ENCODE data around the gene SPR.
A peak's percentile ranks its signal among the peaks of the same experiment; 100 is the strongest.

The SPR gene

DNA sequence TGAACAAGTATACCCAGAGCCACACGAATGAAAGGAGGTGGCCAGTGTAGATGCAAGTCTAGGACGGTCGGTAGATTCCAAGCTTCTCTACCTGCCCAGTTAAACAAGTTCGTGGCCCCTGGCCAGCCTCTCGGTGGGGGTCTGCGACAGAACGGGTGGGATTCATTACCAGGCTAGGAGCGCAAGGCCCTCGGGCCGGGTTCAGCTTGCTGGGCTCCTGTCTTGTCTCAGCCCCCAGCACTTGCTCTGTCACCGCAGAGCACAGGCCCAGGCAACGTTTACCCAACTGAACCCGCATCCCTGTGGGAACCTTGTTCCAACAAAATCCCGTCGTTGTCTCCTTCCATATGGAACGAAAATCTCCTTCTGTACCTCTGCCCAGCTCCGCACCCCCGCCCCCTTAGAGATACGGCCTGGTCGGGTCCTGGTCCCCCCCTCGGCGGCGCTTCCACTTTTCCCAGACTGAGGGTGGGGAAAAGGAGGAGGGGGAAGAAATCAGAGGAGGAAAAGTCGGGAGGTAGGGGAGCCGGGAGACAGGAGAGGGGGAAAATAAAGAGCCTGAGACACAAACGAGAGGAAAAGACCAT, 28.2 kb downstream of the SPR start:
- no peak for DNase-seq (ENCODE audit: low spot score)

GRCh38 chr2:72915907-72916742, 28.9 kb downstream of the SPR start:
- peak; percentile 59 for DNase-seq (ENCODE audit: low spot score)

DNA sequence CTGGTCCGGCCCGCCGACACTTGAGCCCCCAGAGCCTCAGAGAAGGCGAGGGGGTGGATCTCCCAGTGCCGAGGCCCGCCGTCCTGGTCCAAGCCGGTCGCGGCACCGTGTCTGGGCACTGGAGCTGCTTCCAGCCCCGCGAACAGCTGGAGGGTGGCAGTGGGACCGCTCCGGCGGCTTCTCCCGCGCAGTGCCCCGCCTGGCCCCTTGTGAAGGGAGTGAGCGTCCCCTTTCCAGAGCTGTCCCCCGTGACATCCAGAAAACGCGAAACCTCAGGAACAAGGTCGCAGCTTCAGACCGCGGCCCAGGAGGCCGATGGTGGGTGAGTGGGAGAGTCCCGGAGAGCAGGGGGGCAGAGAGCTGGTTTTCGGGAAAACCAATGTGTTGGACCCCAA, 29.5 kb downstream of the SPR start:
- DNase-seq (ENCODE audit: low spot score): no peak

- DNase-seq (ENCODE audit: low spot score): peak; percentile 52
Measured at GRCh38 chr2:72917138-72917876, 30.1 kb downstream of the SPR start, which contains the start of gene EMX1. EMX1 (plus strand) TSS chr2:72917519; CDS start chr2:72917853, 334 bp downstream.

- DNase-seq (ENCODE audit: low spot score): no peak
Measured at GRCh38 chr2:72917877-72918553, 30.8 kb downstream of the SPR start.

DNA sequence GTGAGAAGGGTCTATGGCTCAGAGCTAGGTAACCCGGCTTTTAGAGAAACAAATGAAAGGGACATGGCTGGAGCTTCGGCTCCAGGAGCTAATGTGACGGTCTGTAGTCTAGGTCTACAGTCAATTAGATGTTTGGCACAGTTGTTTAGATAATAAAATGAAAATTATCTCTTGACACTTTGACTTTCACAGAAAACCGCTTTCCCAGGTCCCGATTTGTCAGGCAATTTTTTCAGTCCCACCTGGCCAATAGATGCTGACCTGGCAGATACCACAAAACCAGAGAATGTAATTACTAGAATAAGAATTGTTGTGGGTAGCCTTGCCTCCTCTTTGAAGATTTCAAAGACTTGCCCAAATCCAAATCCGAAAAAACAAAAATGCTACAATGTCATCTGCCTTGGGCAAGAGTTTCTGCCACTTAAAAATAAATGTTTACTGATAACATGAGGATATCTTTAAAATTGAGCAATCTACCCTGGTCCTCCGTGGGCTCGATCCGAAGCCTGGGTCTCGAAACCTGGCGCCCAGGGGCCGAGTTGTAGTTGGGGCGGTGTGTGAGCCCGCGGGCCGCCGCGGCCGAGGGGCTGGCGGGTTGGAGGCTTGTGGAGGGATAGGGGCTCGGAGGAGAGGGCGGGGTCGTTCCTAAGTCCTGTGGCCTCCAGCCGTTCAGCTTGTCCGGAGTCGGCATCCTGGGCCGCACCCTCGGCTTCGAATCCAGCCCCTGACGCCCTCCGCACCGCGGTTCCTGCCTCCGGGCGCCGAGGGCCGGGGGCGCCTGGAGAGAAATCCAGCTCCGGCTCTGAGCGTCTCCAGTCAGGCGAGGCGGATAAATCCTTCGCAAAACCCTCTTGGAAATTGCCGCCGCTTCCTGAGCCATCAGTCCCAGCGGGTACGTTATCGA, 32.5 kb downstream of the SPR start:
- no peak for DNase-seq (ENCODE audit: low spot score)

GRCh38 chr2:72920318-72921087, 33.3 kb downstream of the SPR start:
- DNase-seq (ENCODE audit: low spot score): peak; percentile 55

DNA sequence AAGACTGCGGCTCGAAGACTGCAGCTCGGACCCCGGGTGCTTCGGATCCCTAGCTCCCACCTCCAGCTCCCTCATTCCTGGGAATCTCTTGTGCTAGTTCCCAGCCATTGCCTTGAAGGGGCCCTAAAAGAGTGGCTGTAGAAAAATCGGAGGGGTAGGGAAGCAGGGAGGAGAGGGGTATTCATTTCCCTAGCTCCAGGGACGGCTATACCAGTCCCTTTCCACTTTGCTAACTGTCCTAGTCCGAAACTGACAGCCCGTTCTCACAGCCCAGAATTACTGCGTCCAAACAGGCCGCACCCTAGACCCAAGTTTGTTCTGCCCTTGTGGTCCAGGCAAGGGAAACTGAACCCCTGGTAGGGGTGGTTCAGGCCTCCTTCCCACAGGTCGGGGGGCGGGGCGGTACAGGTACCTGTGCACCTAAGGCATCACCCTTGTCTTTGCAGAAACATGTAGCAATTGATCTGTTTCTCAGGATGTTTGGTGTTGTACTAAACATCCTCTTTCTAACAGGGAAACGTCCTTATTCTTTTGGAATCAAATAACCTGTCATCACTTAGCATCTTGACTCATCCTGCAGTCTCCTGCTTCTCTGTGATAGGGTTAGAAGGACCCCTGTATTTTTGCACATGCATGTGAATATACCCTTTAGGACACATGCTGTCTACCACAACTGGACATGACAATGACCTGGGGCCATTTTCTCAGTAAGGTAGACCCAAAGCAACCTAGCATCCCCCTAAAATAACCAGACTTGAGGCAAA, 34.1 kb downstream of the SPR start:
- no peak for DNase-seq (ENCODE audit: low spot score)

- DNase-seq (ENCODE audit: low spot score): no peak
Measured at GRCh38 chr2:72921853-72922252, 34.6 kb downstream of the SPR start.

- DNase-seq (ENCODE audit: low spot score): no peak
Measured at GRCh38 chr2:72923833-72924352, 36.7 kb downstream of the SPR start.

DNA sequence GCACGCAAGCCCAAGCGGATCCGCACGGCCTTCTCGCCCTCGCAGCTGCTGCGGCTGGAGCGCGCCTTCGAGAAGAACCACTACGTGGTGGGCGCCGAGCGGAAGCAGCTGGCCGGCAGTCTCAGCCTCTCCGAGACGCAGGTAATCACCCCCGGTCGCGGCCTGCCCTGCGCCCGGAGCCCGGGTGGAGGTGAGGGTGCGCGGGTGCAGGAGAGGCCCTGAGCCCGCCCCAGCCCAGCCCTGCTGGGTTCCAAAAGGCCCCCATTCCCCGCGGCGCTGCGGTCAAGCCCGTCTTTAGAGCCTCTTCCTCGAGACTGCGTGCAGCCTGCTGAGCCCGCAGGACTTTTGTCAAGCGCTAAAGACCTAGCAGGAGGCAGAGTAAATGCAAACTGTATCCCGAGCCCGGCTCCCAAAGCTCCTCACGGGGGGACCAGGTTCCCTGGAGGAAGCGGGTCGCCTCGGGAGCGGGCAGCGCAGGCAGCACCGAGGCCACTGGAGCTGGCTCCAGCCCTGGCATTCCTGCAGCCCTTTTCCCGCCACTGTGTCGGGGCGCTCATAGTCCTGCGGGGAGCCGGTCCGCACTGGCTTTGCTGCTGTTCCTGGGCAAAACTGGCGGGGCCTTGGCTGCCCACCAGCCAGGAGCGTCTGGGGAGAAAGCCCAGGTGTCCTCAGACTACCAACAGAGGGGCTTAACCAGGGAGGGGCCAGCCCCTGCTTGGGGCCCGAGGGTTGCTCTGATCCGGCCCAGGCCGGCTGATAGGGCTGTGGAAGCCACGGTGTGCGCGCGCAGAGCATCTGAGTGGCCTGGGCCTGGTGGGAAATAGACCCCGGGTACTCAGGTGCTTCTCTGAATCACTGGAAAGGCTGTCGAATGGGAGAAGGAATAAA, 37.4 kb downstream of the SPR start:
- no peak for DNase-seq (ENCODE audit: low spot score)

GRCh38 chr2:72925328-72925943, 38.2 kb downstream of the SPR start:
- DNase-seq (ENCODE audit: low spot score): no peak

GRCh38 chr2:72926368-72926767, 39.2 kb downstream of the SPR start:
- no peak for DNase-seq (ENCODE audit: low spot score)

DNA sequence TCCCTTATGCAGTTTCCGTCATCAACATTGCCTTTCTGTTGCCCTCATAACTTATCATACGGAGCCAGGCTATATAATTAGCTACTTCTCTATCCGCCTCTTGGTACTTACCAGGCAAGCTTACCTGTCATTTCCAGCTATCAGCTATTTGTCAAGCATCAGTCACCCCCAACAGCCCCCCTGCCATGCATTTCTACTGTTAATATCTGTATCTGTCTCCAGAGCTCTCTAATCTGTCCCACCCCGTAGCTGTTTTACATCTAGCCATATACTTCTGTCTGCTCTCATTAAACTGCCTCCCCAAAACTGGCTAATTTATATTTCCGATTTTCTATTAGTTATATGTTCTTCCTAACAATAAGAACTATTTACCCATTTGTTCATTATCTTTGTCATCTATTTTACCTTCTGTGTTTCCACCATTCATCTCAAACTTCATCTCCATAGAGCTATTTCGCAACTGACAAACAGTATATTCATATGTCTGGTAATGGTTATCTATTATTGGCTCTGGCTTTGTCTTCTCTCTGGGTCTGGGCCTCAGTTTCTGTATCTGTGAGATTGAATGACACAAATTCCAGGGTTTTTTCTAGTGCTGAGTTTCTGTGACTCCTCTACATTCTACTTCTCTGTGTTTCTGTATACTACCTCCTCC, 39.7 kb downstream of the SPR start:
- no peak for DNase-seq (ENCODE audit: low spot score)

GRCh38 chr2:72927619-72928550, 40.7 kb downstream of the SPR start:
- DNase-seq (ENCODE audit: low spot score): no peak

- DNase-seq (ENCODE audit: low spot score): no peak
Measured at GRCh38 chr2:72929010-72929409, 41.8 kb downstream of the SPR start.
